GM10266 (cell line): ENCODE measurements around the gene SFXN5.

Experiments used
- DNase-seq: peaks from one replicate; pipeline ENCODE4 v3.0.0; 2012; ENCODE audit errors: extremely low spot score
- CTCF ChIP-seq: IDR thresholded peaks from 2 replicates; pipeline ENCODE4 v1.5.1; 2012; ENCODE audit warnings: mild to moderate bottlenecking, low read depth; ENCODE audit not compliant: control insufficient read depth, insufficient read depth; ENCODE audit errors: missing control alignments

The SFXN5 gene

DNA sequence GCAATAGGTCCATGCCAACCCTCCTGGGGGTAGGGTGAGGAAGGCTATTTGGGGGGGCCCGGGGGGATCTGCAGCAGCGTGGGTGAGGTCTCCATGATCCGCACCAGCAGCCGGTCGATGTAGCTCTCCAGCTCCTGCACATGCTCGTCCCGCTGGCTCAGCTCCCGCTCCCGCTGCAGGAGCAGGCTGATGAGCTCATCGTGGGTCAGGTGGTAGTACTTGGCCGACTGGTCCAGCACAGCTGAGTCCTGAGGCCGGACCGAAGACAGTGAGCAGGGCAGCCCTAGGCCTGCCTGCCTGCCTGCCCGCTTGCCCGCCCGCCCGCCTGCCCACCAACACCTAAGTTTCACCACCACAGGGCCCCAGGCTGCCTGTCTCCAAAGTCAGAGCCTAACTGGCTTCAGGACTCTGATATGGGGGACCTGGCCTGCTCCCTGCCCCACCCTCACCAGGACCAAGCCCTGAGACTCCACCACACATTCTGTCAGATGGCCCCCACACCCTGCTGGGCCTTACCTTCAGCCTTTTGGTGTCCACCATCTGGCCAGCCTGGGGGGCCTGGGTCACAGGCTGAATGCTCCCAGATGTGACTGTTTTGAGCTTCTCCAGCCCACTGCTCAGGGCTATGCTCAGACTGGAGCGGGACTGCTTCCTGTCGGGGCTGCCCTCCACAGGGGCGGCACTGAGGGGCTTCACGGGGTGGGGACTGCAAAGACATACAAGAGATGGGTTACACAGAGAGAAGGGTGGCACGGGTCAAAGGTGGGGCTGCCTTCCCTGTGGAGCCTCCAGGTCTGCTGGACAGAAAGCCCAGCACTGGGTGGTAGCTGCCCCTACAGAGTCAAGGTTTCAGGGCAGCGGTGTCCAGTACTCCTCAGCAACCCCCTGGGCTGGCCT is 4.2 kb upstream of the SFXN5 start:
- no peak for TF ChIP-seq CTCF
- DNase-seq: no peak

- DNase-seq: no peak
- no peak for TF ChIP-seq CTCF
These were observed 2.9 kb upstream of the SFXN5 start for GRCh38 chr2:73074110-73075069.

DNA sequence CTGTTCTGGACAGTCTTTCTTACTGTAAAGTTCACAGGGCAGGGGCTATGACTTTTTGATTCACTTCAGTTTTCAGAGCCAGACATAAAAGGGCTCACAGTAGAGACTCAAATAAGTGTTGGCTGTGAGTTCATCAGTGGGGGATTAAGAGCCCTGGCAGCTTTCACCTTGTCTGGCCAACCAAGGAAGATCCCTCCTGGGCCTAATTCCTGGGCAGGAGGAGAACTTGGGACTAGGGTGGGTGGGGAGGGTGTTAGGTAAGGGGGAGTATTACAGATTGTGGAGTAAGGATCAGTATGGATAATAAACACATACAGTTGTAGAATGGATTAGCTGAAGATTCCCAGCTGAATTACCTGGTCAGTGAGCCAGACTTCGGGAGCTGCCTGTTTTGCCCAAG is 904 bp upstream of the SFXN5 start:
- TF ChIP-seq CTCF: no peak
- peak; percentile 10 for DNase-seq

GRCh38 chr2:73072129-73072395 is 550 bp upstream of the SFXN5 start:
- TF ChIP-seq CTCF: no peak
- peak; percentile 64 for DNase-seq

DNA sequence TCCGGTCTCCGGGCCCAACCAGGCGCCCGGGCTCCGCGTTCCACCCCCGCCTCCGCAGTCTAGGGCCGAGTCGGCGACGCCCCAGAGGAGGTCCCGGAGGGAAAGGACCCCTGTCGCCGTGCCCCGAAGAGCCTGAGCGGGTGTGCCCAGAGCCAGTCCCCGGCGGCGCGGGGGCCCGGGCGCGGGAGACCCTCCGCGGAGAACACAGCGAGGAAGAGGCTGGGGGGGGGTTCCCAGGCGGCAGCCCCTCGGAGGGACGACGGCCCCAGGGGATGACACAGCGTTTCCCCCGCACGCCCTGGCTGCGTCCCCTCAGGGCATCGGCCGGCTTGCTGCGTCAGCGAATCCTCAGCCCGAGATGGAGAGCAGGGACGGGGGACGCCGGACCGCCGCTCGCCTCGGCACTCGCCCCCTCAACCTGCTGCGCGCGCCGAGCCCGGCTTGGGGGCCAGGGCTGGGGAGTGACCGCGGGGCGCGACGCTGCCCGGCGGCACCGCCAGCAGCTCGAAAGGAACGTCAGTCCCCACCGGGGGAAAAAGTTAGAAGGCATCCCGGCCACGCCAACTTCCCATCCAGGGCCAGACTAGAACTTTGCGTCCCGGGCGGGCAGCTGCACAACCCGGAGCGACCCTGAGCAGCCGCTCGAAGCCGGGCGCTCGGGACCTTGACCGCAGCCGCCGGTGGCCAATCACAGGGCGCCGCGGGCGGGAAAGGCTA is 711 bp downstream of the SFXN5 start:
- peak; percentile 53 for DNase-seq
- no peak for TF ChIP-seq CTCF

- no peak for TF ChIP-seq CTCF
- DNase-seq: peak; percentile 21
These were observed 1.5 kb downstream of the SFXN5 start for GRCh38 chr2:73069855-73070642.
